Measurements from ENCODE around the gene DDX24.
A peak's percentile ranks its signal among the peaks of the same experiment; 100 is the strongest.

The DDX24 gene, protein sequence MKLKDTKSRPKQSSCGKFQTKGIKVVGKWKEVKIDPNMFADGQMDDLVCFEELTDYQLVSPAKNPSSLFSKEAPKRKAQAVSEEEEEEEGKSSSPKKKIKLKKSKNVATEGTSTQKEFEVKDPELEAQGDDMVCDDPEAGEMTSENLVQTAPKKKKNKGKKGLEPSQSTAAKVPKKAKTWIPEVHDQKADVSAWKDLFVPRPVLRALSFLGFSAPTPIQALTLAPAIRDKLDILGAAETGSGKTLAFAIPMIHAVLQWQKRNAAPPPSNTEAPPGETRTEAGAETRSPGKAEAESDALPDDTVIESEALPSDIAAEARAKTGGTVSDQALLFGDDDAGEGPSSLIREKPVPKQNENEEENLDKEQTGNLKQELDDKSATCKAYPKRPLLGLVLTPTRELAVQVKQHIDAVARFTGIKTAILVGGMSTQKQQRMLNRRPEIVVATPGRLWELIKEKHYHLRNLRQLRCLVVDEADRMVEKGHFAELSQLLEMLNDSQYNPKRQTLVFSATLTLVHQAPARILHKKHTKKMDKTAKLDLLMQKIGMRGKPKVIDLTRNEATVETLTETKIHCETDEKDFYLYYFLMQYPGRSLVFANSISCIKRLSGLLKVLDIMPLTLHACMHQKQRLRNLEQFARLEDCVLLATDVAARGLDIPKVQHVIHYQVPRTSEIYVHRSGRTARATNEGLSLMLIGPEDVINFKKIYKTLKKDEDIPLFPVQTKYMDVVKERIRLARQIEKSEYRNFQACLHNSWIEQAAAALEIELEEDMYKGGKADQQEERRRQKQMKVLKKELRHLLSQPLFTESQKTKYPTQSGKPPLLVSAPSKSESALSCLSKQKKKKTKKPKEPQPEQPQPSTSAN

DNA sequence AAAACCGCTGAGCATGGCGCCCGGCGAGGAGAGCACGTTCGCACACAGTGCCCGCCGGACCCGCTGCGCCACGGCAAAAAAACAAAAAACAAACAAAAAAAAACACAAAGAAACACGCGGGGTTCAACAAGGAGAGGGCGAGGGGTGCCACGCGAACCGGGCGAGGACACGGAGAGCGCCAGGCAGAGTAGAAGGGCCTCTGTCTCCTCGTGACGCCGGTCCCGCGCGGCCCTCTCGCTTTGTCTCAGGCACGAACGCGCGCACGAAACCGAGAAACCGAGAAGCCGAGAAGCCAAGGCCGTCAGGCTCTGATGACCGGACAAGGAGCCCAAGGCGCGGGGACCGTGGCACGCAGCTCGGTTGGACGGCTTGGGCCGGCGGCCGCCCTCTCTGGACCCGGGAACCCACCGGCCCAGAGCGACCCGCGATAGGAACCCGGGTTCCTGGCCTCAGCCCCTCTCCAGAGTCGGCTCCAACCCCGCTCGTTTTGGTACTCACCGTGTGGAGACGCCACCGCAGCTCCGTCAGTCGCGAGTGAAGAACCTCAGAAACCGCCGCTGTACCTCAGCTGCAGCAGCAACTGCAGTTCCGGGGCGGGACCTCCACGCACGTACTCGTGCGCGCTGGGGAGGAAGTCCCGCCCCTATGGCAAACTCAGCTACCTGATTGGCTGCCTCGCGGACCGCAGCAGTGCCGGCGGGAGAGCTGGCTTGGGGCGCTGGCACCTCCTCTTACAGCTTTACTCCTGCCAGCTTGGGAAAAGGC is at the start of gene DDX24, which contains the start of gene IFI27L1:
DDX24 (minus strand) TSS at position 582 of the 765 bp plus-strand sequence. CDS start 1,460 bp downstream, outside the sequence.
IFI27L1 (plus strand) TSS at position 690 of the 765 bp plus-strand sequence. CDS start 15,628 bp downstream, outside the sequence.
- DNase-seq, result peak; percentile 97

DNA sequence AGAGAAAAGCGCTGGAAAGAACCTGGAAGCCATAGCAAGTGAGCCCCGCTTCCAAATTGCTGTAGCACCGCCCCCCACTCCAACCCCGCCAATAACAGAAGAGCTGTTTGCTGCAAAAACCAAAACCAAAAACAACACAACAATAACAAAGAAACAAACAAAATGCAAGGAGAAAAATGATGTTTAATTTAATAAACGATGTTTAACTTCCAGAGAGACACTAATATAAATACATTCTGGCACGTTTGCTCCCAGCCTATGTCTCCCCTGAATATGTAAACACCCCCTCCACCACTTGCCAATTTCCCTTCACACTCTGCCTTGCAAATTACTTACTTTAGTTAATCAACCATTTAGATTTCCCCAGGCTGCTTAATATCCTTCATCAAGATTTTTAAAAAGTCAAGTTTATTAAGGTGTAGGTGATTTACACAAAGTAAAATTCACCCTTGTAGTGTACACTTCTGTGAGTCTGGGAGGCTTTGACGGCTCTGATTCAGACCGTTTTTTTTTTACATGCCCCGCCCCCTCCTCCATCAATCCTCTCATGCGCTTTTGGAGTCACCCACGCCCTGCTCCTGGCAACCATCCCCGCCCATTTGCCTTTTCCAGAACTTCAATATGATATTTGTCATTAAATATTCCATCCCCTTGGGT is 48.9 kb upstream of the DDX24 start:
- peak in 1 of 2 donors; percentile 33 for DNase-seq

DNA sequence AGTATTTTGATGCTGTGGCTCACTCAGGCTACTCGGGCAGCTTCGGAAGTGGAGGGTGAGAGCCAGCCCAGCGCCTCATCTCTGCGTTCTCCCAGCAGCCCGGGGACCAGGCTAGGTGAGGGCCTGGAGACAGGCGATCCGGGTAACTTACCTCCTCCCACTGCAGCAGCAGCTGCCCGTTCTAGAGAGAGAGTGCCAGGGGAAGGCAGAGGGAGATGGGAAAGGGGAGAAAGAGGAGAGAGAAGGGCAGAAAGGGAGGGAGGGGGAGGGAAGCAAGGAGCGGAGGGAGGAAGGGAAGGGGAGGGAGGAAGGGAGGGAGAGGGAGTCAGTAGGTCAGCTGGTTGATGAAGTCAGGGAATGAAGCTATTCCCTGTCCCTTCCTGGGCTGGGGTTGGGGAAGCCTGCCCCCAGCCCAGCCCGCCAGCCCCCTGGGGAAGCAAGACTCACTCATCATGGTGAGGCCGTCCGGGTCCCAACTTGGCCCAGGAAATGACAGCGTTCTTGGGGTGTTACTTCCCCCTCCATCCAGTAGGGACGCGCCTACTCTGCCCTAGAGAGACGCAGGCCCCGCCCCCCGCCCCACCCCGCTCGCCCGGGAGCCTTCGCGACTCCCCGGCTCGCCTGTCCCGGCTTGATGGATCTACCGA is 48.2 kb upstream of the DDX24 start, which contains the start of gene IFI27L2:
IFI27L2 (minus strand) TSS at position 494 of the 647 bp plus-strand sequence; CDS start at position 454, 40 bp downstream.
- peak; percentile 59 to 79 for DNase-seq

DNA sequence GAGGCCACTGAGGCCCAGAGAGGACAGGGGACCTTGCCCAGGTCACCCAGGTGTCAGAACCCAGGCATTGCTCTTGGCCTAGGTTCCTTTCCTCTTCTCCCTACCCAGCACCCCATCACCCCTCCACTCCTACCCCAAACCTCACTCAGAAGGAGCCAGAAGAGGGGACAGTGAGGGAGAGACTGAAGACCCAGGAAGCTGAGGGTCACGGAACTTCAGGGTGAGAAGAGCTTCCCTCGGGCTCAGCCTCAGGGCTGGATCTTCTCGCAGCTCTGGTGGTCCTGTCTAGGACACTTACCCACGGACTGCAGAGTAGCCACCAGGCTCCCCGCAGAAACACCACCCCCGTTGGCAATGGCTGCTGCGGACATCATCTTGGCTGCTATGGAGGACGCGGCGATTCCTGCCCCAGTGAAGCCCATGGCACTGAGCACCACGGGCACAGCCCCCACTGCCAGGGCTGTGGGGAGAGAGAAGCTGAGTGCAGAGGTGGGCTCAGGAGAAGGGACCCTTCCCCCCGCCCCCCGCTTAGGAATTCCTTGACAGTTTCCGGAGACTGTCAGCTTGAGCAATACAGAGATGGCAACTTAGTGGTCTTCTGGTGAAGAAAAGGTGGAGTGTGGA is 47.3 kb upstream of the DDX24 start:
- no peak for DNase-seq

DNA sequence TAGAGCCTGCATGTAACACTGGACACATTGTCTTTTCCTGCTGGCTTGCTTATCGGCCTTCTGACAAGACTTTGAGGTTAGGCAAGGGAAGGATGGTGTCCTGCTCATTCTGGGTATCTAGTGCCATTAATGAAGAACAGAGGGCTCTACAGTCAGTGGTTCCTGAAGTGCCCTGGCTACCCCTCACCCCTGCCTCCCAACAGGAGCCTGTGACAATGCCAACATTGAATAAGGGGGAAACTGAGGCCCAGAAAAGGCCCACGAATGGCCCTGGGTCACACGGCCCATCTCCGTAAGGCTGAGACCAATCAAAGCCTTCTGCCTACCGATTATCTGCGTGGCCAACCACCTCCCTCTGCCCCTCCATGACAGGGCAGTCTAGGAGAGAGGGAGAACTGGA is 46.3 kb upstream of the DDX24 start:
- no peak for DNase-seq

DNA sequence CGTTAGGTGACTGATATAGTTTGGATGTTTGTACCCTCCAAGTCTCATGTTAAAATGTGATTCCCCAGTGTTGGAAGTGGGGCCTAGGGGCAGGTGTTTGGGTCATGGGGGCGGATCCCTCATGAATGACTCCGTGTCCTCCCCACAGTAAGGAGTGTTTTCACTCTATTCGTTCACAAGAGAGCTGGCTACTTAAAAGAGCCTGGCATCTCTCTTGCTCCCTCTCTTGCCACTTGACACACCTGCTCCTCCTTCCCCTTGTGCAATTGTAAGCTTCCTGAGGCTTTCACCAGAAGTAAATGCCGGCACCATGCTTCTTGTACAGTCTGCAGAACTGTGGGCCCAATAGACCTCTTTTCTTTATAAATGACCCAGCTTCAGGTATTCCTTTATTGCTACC is 45.8 kb upstream of the DDX24 start:
- no peak for DNase-seq

DNA sequence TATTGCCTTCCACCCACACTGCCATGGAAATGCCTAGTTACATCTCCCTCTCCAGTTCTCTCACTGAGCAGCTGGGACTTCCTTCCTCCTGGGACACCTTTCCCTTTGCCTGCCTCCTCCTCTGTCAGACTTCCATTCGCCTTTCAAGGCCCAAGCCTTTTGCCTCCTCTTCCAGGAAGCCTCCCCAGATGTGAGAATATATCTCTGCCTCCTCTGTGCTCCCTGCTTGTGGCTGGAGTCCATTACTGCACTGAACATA is 45.3 kb upstream of the DDX24 start:
- no peak for DNase-seq

DNA sequence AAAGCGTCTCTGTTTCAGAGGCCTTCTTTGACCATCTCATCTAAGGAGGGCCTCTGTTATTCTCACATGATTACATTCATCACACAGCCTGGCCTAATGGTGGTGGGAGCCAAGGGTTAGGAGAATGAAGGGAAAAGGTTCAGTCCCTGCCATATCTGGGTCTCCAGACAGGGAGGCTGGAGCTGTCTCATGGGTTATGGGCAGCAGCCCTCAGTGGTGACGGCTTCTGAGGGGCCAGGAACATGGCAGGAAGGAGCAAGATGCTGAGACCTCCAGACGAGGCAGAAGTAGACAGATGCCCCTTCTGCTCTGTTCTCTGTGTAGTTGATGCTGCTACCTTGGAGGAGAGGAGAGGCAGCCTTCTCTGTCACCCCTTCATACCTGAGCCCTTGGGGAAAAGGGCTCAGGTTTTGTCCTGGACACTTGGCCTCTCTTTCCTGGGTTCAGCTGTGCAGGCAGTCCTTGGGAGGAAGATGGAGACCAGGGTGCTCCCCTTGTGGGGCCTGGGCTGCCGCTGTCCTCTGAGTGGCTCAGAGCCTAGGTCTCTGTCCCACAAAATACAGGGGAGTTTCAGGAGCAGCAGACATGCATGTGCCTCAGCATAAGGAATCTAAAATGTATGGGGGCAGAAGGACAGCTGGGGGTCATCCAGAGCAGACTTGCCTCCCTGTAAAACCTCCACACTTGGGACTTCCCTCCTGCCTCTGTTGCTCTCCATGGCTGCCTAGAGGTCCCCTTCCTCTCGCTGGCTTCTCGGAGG is 44.8 kb upstream of the DDX24 start:
- DNase-seq, result no peak

DNA sequence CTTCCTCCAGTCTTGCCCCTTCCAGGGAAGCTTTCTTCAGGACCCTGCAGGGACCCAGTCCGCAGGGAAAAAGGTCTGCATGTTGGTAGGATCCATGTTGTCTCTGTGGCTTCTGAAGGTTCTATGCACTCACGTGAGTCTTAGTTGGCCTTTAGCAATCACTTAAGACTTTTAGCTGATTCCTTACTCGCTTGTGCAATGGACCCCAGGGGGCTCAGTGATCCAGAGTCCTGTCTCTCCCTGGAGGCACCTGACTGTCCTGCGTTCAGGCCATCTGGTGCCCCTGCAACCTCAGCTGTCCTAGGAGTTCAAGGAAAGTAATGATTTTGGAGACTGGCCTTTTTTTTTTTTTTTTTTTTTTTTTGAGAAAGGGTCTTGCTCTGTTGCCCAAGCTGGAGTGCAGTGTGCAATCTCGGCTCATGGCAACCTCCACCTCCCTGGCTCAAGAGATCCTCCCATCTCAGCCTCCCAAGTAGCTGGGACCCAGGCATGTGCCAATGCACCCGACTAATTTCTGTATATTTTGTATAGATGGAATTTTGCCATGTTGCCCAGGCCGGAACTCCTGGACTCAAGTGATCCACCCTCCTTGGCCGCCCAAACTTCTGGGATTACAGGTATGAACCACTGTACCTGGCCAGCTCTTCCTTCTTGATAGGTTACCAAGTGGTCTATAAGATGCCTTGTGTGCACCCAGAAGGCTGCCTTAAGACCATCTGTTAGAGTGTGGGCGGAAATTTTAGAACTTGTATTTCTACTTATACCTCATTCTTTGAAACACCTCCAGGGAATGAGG is 43.8 kb upstream of the DDX24 start:
- DNase-seq, result no peak

DNA sequence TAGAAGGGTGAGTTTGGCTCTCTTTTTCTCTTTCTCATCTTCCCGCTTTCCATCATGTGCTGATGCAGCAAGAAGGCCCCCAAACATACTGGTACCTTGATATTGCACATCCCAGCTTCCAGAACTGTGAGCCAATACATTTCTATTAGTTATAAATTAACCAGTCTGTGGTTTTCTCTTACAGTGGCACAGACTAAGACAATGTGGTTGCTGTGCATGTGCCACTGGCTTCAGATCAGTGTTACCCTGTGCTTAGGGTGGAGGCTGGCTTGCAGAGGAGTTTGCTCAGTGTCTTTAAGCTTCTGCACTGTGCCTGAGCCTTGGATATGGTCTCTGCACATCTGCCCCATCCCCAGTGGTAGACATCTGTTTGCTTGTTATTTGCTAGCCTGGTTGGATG is 42.9 kb upstream of the DDX24 start:
- DNase-seq, result no peak

DNA sequence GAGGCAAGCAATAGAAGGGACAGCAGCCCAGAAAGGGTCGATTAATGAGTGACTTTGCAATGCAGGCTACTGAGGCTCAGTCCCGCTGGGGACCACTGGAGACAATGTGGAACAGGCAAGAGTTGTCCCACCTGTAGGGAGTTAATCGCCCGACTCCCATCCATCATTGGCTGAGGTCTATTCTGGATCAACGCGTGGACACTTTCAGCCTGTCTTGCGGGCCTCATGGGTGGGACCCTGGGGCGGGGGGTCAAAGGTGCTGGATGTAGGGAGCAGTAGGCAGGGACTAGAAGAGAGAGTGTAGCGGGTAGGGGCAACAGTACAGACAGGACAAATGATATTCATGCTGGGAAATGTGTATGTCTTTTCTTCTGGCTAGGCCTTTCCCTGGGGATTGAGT is 42.3 kb upstream of the DDX24 start:
- DNase-seq, result no peak

DNA sequence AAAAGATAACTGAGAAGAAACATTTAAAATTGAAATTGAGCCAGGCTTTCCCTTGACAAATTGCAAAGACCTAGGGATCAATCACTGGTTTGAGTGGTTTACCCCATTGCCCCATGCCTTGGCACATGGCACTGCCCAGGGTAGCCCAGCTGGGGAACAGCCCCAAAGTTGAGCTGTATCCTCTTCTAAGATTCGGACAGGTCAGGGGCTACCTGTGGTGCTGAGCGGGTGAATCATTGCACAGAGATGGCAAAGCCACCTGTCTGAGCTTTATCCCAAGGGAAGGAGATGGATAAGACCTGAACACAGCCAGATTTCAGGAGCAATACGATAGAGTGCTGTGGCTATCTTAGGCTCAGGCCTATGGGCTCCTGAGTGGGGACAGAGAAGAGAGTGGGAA is 41.4 kb upstream of the DDX24 start:
- DNase-seq, result no peak

DNA sequence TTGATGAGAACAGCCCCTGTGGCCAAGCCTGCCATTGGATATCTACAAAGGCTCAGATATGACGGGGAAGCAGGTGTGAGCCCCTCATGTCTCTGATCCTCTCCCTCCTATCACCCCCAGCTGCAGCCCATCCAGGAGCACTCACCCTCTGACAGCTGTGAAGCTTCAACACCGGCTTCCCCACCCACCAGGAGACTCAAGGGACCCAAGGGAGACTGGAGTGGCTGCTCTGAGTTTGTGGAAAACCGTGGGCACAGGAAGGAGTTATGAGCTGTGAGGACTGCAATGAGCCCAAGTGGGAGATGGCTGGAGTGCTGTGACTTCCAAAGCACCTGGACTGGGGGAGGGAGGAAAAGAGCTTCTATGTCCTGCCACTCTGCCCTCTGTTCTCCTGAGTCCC is 40.5 kb upstream of the DDX24 start:
- DNase-seq, result no peak

DNA sequence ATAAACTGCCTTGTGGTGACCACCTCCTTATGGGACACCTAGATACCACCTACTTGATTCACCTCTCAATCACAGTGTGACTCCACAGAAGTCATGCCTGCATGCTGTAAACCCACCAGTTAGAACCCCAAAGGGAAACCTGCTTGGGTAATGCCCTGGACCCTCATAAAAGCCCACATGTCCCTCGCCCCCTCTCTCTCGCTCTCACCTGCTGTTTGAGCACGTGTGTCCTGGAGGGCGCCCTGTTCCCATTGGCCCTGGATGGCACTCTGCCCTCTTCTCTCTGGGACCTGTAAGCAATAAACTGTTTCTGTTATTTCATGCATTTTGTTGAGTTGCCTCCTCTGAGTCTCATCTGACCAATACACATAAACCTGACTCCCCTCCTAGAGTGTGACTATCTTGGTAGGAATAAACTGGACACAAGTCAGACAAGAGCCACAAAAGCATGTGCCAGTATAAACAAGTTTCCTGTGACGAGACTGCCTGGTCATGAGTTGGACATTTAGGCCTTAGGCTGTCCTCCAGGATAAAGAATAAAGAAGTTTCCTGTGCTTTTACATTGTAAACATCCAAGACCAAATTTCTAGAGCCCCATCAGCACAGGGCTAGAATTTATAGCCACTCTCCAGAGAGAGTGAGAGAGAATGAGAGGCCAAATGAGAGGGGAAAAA is 39.8 kb upstream of the DDX24 start:
- no peak for DNase-seq

DNA sequence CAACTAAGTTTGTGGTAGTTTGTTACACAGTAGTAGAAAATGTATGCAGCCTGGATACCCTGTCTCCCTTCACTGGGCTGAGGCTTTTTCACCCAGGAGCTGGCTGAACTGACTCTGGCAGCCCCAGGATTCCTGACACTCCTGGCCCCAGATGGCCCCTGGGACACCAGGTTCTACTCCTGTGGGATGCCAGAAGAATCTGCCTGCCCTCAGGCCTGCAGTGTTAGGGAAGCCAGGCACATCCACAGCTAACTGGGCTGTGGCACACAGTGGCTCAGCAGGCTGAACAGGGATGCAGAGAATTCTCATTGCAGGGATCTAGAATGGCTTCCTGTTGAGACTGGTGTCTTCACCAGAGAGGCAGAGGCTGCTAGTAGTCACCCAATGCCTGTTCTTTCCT is 38.1 kb upstream of the DDX24 start:
- no peak for DNase-seq

DNA sequence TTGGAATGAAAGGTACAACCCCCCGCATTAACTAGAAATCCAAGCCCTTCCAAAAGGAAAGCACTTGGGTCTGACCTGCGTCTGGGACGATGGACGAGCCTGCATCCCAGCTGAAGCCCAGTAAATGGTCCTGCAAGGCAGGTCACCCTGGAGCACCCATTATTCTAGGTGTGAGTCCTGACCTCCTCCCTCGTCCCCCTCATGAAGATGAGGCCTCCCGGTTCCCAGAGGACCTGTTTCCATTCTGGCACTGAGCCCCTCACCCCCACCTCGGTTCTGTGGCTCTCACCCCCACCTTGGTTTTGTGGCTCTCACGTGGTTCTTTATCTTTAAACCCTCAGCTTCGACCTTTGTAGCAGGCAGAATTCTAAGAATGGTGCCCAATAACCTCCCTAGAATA is 36.9 kb upstream of the DDX24 start:
- no peak for DNase-seq

DNA sequence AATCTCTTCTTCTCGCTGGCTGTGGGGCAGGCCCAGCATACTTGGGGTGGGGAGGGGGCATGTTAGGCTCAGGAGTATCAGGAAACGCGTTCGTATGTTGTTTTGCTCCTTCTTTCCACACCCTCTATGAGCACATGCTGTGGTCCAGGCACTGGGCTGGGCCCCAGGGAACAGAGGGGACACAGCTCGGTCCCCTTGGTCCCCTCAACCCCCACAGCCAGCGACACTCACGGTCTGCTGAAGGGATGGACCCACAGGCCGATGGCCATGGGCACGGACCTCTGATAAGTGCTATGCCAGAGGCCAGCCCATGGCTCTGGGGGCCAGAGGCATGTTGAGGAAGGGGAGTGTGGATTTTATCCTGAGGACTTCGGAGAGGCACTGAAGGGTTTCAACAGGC is 35.7 kb upstream of the DDX24 start:
- DNase-seq, result no peak

DNA sequence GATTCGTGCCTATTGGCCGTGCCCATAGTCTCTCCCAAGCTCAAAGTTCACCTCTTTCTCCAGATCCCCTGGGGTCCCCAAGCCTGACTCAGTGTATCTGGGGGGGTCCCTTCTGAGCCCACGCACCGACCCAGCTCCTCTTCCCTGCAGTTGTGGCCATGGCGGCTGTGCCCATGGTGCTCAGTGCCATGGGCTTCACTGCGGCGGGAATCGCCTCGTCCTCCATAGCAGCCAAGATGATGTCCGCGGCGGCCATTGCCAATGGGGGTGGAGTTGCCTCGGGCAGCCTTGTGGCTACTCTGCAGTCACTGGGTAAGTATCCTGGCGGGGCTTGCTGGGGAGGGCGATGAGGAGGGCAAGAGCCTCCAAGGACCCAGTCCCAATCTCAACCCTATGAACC is 34.6 kb upstream of the DDX24 start:
- DNase-seq, result no peak

DNA sequence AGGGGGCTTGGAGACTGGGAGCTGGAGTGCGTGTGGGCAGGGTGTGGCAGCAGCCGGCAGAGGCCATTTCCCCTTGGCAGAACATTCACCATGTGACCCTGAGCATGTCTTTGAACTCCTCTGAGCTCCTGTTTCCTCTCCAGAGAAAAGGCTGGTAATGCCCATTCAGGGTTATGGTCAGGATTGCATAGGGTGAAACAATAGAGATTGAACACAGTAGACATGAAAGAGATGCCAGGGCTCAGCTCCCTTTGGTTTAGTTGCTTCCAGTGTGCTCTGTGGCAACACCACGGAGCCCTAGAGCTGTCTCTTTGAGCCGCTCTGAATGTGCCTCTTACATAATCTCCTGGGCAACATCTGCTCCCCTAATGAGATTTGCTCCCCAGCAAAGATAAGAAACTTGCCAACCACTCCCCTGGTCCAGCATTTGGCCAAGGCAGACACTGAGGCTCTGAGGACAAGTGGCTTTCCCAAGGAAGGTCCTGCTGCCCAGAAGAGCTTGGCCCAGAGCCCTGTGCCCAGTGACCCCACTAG is 34.1 kb upstream of the DDX24 start:
- DNase-seq, result no peak
